GM19043 (cell line): ENCODE results near the gene DDAH2.

ENCODE experiments used
- ATAC-seq: cut with Tn5 transposase; IDR thresholded peaks from one replicate; pipeline ENCODE4 v1.9.1; 2021; ENCODE audit warnings: low read depth; ENCODE audit not compliant: unreplicated experiment

Gene DDAH2

GRCh38 chr6:31761343-31761742 is 32.2 kb upstream of the DDAH2 start:
- ATAC-seq: no peak

GRCh38 chr6:31760790-31761189 is 31.7 kb upstream of the DDAH2 start:
- ATAC-seq: no peak

GRCh38 chr6:31758281-31758680 is 29.2 kb upstream of the DDAH2 start:
- no peak for ATAC-seq

GRCh38 chr6:31752739-31753319 is 23.7 kb upstream of the DDAH2 start:
- ATAC-seq: no peak

- ATAC-seq: no peak
These were observed 21.4 kb upstream of the DDAH2 start for GRCh38 chr6:31750411-31751022.

GRCh38 chr6:31749301-31750036 is 20.4 kb upstream of the DDAH2 start:
- ATAC-seq: no peak

- ATAC-seq: no peak
These were observed 15.3 kb upstream of the DDAH2 start for GRCh38 chr6:31744422-31744821.

- no peak for ATAC-seq
These were observed 13.8 kb upstream of the DDAH2 start for GRCh38 chr6:31742894-31743293.

- ATAC-seq: no peak
These were observed 12.7 kb upstream of the DDAH2 start for GRCh38 chr6:31741815-31742214.

GRCh38 chr6:31740397-31741223 is 11.5 kb upstream of the DDAH2 start:
- no peak for ATAC-seq

GRCh38 chr6:31739639-31740396 is 10.7 kb upstream of the DDAH2 start, which contains the start of gene MSH5:
MSH5 (plus strand) TSS chr6:31740005; CDS start chr6:31740467, 462 bp downstream.
- peak; percentile 70 for ATAC-seq

GRCh38 chr6:31737991-31738979 is 9.2 kb upstream of the DDAH2 start:
- no peak for ATAC-seq

- no peak for ATAC-seq
These were observed 8.4 kb upstream of the DDAH2 start for GRCh38 chr6:31737315-31737990.

GRCh38 chr6:31736768-31737314 is 7.7 kb upstream of the DDAH2 start:
- no peak for ATAC-seq

- peak; percentile 33 for ATAC-seq
These were observed 7.1 kb upstream of the DDAH2 start, which contains the start of gene CLIC1 for GRCh38 chr6:31736021-31736767. CLIC1 (minus strand) TSS chr6:31736530; CDS start chr6:31736300, 230 bp downstream.

GRCh38 chr6:31734821-31735406 is 5.8 kb upstream of the DDAH2 start:
- ATAC-seq: no peak

- ATAC-seq: no peak
These were observed 5.2 kb upstream of the DDAH2 start for GRCh38 chr6:31734247-31734820.
